ENCODE results near the gene SCART1.

SCART1 gene

DNA sequence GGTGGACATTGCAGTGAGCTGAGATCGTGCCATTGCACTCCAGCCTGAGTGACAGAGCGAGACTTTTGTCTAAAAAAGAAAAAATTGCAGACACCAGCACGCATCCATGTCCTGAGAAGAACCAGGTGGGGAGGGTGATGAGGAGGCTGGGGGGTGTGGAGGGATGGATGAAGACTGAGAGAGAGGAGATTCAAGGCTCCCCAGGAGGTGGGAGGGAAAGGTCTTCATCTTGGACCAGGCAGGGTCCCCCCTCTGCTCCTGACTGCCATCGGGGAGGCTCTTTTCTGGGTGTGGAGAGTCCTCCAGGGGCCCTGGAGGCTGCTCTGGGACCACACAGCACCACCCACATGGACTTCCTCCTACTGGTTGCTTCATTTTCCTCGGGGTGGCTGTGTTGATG, 1.5 kb downstream of the SCART1 start:
- H3K4me3 ChIP-seq (ENCODE audit: low read length), result no peak overlapping the region
- DNase-seq (ENCODE audit: low read depth), result no peak
- TF ChIP-seq, protein P1, sequence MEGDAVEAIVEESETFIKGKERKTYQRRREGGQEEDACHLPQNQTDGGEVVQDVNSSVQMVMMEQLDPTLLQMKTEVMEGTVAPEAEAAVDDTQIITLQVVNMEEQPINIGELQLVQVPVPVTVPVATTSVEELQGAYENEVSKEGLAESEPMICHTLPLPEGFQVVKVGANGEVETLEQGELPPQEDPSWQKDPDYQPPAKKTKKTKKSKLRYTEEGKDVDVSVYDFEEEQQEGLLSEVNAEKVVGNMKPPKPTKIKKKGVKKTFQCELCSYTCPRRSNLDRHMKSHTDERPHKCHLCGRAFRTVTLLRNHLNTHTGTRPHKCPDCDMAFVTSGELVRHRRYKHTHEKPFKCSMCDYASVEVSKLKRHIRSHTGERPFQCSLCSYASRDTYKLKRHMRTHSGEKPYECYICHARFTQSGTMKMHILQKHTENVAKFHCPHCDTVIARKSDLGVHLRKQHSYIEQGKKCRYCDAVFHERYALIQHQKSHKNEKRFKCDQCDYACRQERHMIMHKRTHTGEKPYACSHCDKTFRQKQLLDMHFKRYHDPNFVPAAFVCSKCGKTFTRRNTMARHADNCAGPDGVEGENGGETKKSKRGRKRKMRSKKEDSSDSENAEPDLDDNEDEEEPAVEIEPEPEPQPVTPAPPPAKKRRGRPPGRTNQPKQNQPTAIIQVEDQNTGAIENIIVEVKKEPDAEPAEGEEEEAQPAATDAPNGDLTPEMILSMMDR (conservative IDR thresholded peaks at IDR 0.05; ENCODE audit: low read depth, low read length), result no peak

DNA sequence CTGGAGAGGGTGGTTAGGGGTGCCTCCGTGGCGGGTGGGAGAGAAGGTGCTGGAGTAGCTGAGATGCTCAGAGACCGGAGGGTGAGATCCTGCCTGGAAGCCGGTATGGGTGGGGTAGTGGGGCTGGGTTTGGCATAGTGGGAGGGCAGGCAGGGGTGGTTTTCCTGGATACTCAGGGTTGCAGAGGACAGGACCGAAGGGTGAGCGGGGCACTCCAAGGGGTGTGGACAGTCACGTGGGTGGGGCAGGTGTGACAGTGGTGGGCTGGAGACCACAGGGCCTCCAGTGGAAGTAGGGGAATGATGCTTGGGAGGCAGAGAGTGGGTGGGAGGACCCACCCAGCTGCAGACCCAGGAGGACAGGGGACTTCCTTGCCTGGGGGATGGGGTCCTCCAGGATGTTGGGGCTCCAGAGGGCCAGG, 1.9 kb downstream of the SCART1 start:
- TF ChIP-seq, protein P1 (conservative IDR thresholded peaks at IDR 0.05; ENCODE audit: low read depth, low read length), result no peak
- no peak for DNase-seq (ENCODE audit: low read depth)
- H3K4me3 ChIP-seq (ENCODE audit: low read length), result no peak overlapping the region

DNA sequence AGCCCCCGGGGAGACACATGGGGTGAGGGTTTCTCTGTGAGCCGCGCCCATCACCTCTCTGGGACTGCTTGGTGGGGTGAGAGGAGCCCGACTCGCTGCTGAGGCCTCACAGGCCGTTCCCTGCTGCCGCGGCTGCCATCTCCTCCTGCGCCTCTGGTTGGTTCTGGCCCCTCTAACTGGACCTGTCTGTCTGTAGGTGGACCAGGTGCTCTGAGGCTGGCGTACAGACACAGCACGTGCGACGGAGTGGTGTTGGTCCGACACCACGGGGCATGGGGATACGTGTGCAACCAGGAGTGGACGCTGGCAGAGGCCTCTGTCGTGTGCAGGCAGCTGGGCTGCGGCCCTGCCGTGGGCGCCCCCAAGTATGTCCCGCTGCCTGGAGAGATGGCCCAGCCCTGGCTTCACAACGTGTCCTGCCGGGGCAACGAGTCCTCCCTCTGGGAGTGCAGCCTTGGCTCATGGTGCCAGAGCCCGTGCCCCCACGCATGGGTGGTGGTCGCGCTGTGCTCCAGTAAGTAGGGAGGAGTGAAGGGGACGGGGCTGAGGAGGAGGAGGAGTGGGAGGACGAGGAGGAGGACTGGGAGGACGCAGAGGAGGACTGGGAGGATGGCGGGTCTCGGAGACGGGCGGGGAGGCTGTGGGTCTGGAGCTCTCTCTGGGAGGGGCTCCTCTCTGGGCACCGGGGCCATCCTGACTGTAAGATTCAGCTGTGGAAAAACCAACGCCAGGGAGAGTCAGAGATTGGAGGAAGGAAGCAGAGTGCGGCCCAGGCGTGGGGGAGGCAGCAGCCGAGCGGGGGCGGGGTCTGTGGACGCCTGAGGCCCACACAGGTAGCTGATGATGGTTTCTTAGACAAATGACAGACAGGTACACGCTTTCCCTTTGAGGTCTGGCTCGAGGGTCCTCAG, 2.6 kb downstream of the SCART1 start:
- H3K4me3 ChIP-seq (ENCODE audit: low read length), result no peak overlapping the region
- no peak for DNase-seq (ENCODE audit: low read depth)
- TF ChIP-seq, protein P1 (conservative IDR thresholded peaks at IDR 0.05; ENCODE audit: low read depth, low read length), result no peak

DNA sequence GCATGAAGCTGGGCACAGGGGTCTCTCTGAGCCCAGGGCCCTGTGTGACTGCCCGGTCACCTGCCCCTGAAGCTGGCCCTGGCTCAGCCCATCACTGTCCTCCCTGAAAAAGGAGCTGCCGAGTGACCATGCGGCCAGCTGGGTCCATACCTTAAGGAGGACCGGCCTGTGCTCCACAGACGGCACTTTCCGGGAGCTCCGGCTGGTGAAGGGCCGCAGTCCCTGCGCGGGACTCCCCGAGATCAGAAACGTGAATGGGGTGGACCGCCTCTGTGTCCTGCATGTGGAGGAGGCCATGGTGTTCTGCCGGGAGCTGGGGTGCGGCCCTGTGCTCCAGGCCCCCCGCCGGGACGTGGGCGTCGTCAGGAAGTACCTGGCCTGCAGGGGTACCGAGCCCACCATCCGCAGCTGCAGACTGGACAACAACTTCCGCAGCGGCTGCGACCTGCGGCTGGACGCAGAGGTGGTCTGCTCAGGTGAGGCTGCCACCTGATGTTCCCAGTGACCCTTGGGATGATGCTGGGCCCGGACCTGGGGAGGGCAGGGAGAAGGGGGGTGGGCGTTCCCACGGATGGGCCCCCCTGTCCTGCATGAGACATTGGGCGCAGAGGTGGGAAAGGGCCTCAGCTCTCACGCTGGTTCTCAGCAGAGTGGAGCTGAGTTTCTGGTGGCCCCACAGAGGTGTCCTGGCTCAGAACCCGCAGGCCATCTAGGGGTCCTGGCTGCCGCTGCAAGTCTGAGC, 3.5 kb downstream of the SCART1 start:
- H3K4me3 ChIP-seq (ENCODE audit: low read length), result no peak overlapping the region
- DNase-seq (ENCODE audit: low read depth), result no peak
- TF ChIP-seq, protein P1 (conservative IDR thresholded peaks at IDR 0.05; ENCODE audit: low read depth, low read length), result no peak

DNA sequence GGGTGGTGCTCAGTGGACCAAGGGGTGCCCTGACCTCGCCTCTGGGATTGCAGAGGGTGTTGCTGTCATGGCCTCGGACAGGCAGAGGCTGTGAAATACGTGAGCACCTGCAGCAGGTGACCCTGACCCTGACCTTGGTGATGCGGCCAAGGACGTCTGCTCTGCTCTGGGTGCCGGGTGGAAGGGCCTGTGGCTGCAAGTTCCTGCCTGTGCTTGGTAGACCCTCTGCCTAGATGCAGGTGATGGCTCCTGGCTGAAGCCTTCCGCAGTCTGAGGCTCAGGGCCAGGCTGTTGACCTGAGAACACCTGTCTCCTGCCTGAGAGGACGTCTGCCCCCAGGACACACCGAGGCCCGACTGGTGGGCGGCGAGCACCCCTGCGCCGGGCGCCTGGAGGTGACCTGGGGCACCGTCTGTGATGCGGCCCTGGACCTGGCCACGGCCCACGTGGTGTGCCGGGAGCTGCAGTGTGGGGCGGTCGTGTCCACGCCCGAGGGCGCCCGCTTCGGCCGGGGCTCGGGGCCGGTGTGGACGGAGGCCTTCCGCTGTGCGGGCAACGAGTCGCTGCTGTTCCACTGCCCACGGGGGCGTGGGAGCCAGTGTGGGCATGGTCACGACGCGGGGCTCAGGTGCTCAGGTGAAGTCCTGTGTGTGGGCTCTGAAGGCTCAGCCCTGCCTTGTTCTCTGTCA, 4.4 kb downstream of the SCART1 start:
- TF ChIP-seq, protein P1 (conservative IDR thresholded peaks at IDR 0.05; ENCODE audit: low read depth, low read length), result no peak
- DNase-seq (ENCODE audit: low read depth), result no peak
- no peak overlapping the region for H3K4me3 ChIP-seq (ENCODE audit: low read length)

DNA sequence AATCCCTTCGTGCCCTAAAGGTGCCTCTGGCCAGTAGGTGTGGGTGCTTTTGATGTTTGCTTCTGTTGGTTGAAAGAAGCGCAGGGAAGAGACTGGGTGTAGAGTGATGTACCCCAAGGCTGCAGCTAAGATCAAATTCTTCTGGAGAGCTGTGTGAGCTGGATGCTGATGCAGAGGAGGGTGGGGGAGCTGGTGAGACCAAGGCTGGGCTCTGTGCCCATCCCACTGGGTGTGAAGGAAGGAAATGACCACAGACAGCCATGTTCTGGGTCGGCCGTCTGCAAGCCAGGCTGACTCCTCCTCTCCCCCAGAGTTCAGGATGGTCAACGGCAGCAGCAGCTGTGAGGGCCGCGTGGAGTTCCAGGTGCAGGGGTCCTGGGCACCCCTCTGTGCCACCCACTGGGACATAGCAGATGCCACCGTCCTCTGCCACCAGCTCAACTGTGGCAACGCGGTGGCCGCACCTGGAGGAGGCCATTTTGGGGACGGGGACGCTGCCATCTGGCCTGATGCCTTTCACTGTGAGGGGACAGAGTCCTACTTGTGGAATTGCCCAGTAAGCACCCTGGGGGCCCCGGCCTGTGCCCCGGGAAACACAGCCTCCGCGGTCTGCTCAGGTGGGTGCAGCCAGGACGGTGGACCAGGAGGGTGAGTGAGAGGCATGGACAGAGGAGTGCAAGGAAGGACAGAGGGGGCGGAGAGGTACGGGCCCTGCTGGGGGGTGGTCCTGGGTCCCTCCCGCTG, 5.1 kb downstream of the SCART1 start:
- TF ChIP-seq, protein P1 (conservative IDR thresholded peaks at IDR 0.05; ENCODE audit: low read depth, low read length), result no peak
- H3K4me3 ChIP-seq (ENCODE audit: low read length), result no peak overlapping the region
- no peak for DNase-seq (ENCODE audit: low read depth)

All from retinal pigment epithelial cell (primary cell).